NCI-H1092 (cell line): ENCODE results near the gene DCST1.

Source experiments
- DNase-seq: peaks from one replicate; lab custom pipeline; 2025; lab: John Stamatoyannopoulos, UW

Gene DCST1

DNA sequence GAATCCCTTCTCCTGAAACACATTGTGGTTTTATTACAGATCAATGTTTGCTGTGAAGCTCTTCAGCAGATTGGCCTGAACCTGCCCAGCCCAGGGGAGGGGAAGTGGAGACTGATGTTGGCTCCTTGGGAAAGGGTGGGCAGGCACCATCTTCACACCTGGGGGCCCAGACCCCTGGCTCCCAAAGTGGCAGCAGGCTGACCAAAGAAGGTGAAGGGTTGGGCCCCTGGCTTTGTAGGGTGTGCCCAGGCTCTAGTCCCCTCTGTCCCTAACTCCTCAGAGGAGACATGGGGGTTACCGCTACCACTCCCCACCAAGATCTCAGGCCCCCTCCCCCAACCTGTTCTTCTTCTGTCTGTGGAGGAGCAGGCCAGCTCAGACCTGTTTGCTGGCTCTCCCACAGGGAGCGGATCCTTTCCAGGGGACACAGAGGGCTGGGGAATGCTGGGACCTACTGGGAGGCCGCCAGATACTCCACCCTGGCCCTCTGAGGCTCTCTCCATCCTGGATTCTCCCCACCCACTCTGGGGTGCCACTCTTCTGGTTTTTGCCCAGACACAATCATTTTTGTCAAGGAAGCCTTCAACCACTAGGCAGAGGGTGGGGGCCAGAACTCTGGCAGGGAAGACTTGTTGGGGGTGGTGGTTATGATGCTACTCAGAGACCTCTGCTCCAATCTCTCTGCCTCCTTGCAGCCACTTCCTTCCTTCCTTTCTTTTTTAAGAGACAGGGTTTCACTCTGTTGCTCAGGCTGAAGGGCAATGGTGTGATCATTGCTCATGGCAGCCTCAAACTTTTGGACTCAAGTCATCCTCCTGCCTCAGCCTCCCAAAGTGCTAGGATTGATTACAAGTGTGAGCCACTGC, 40.0 kb downstream of the DCST1 start:
- DNase-seq = no peak

DNA sequence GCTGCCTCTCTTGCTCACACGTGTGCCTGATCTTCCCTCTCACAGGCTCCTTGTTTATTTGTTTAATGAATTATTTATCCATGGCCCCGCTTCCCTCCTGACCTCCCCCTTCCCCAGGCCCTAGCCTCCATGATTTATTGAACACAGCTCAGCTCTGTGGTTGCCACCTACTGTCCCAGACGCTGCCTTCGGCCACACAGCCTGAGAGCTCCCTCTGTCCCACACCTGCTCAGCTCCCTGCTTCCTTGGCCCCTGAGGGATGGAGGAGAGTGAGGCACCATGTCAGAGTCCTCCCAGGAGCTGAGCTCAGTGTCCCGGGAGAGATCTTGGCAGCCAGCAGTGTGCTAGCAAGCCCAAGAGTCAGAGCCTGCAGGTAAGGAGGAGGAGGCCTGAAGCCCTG, 41.9 kb downstream of the DCST1 start:
- peak; percentile 50 for DNase-seq

DNA sequence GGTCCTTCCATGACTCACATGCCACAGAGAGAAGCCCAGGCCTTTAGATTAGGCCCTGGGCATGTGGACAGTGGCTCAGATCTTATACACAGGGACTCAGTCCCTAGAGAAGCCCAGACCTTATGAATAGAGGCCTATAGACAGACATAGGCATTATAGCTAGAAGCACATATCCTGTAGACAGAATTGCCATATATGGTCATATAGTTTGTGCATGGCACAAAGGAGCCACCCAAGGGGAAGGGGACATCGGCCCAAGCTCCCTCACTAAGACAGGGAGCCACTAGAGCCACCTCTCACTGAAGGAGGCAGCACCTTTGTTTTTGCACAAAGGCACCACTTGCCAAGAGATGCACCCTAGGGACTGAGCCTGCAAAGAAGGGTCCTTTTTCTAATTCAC, 42.7 kb downstream of the DCST1 start:
- no peak for DNase-seq

DNA sequence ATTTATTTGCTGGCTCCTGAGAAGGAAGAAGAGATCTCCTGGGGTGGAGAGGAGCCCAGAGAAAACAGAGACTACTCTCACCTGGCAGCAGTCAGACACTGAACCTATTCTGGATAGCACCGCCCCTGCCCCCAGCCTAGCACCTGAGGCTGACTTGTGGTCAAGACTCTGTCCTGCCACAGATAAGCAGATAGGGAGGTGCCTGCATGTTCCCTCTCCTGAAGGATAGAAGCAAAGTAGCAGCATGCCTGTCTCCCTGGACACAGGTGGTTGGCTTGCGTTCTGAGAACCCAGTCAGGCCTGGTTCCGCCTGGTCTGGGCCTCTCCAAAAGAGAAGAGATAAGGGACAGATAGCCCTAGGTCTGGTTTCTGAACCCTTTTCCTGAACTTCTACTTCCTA, 43.7 kb downstream of the DCST1 start:
- no peak for DNase-seq

DNA sequence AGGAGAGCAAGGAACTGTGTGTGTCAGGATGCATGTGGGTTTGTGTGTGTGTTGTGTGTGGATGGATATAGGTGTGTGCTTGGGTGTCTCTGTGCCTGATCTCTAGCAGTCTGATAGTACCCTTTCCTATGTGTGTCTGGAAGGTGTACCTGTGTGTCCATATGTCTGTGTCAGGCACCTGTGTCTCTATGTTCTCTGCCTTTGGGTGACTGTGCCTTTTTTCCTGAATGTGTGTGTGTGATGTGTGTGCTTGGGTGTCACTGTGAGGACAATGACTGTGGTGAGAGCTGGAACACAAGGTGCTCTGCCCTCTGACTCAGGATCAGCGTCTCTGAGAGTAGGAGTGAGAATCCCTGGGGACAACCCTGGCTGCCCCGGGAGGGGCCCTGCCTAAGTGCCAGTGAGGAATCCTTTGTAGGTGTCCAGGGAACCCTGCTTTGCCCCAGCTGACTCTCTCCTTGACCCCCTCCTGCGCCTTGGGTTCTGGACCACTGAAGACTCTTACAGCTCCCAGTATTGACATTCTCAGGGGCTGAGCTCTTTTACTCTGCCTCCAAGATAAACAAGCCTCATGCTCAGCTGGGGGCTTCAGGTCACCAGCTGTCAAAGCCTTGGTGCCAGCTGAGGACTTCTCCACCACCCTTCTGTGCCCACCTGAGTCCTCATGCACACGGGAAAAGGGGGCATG, 44.3 kb downstream of the DCST1 start:
- no peak for DNase-seq

GRCh38 chr1:155078469-155079209, 45.0 kb downstream of the DCST1 start, which contains the start of gene EFNA3:
Gene EFNA3 (plus strand): TSS chr1:155078837. CDS start chr1:155078942, 105 bp downstream.
- DNase-seq = peak; percentile 84

- no peak for DNase-seq
Measured at GRCh38 chr1:155079210-155079486, 45.5 kb downstream of the DCST1 start.

DNA sequence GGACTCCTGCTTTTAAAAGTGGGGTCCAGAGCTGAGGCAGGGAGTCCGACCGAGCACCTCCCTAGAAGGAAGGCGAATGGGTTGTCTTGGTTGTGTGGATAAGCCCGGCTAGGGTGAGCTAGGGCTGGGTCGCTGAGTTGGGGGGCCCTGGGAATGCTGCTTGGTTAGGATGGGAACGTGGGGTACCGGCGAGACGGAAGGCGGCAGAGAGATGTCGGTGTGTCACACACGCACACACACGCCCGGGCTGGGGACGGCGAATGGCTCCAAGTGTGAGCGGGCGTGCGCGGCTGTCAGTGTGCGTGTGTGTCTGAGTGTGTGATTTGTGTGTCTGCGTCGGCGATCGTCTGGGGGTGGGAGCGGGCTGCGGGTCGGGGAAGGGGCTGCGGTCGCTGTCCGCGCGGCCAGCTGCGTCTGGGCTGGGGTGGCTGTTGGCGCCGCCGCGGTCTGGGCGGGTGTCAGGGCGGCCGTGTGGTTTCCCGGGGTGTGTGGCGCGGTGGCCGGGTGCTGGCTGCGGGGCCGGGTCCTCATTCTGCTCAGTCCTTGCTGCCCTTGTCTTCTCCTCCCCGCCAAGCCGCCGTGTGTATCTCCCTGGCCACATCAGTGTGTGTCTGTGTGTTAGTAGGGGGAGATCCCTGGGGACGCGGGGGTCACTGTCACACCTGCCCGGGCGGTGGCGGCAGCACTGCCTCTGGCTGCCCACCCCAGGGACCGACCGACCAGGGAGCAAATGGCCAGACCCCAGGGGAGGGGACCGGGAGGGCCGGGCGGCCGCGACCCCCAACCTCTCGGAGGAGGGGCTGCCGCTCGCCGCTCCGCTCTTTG, 46.1 kb downstream of the DCST1 start:
- DNase-seq = peak; percentile 45

DNA sequence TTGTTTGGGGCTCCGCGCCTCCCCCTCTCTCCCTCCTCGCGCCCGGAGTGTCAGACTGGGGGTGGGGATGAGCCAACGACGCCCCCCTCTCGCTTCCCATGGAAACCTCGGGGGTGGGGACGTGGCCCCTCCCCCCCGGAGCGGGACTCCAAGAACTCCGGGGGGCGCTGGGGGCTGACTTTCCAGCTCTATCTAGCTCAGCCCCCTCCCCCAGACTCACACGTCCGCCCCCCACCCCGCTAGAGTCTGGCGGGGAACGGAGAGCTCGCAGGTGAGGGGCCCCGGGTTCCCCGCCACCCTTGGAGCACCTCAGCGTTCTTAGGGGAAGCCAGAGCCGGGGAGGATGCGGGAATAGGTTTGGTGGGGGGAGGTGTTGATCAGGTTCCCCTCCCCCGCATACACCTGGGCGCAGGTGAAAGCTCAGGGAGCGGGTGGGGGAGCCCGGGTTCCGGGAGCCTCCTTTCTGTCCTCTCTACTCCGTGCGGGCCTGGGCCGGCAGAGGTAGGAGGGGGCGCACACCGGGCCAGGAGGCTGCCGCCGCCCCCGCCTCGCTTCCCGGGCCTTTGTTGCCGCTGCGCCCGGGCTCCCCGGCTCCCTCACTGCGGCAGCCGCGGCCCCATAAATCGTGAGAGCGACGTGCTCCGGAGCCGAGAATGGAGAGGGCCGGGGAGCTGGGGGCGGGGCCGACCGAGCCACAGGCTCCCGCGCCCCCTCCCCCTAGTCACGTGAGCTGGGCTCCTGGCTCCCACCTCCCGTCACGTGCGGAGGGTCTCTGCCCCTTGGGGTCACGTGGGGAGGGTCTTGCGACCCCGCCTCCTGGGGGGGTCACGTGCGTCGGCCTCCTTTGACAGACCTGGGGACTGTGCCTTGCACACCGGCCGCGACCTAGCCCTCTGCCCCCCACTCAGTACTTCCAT, 46.9 kb downstream of the DCST1 start:
- peak; percentile 84 for DNase-seq

DNA sequence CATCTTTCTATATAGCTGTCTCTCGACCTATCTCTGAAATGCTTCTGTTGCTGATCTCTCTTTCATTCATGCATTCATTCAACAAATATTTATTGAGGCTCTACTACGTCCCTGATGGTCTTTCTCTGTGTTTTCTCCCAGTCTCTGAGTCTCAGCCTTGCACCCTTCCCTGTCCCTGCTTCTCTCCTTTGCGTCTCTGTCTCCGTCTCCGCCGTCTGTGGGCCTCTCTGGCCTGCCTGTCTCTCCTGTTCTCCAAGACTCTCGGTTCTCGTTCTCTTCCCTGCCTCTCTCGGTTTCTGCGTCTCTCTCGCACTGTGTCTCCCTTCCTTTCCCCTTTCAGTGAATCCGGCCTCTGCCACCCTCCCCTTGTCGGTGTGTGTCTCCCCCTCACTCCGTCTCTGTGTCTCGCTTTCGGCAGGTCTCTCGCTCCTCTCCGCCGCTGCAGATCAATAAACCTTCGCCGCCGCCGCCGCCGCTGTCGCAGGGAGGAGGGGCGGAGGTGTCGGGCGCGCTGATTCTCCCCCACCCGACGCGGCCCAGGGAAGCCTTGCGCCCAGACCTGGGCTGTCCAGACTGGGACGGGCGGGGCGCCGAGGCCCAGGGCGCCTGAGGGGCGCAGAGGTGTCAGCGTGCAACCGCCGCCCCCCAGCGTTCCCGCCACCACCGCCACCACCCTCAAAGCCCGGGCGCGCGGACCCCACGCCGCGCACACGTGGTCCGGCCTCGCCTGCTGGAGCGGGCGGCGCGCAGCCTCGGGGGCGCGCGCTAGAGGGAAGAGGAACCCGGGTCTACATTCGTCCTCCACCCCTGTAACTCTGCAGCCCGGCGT, 48.1 kb downstream of the DCST1 start:
- DNase-seq = no peak

GRCh38 chr1:155082301-155083051, 48.9 kb downstream of the DCST1 start:
- DNase-seq = no peak

GRCh38 chr1:155083052-155083541, 49.5 kb downstream of the DCST1 start:
- no peak for DNase-seq

- peak; percentile 26 for DNase-seq
Measured at GRCh38 chr1:155083865-155084721, 50.5 kb downstream of the DCST1 start.

GRCh38 chr1:155084722-155085503, 51.3 kb downstream of the DCST1 start:
- peak; percentile 93 for DNase-seq

DNA sequence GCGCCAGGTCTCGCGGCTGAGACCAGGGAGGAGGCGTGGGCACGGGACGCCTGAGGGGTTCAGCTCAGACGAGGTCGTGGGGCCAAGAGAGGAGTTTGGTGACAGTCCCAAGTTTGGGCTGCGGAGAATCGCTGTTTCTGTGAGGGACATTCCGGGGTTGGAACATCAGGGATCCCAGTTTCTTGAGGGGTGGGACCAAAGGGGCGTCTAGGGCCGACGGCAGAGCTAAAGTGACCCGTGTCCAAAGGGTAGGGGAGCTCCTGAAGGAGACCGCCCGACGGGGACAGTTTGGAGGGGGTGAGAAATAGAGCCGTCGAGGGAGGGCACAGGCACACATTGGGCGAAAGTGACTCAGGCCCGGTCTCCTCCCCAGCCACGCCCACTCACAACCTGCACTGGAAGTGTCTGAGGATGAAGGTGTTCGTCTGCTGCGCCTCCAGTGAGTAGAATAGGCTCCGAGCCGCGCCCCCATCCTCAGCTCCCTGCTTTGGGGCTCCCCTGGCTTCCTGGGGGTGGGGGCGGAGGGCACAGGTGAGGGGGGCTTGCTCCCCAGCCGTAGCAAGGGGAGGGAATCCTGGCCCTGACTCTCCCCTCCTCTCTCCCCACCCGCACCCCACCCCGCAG, 52.0 kb downstream of the DCST1 start:
- no peak for DNase-seq

DNA sequence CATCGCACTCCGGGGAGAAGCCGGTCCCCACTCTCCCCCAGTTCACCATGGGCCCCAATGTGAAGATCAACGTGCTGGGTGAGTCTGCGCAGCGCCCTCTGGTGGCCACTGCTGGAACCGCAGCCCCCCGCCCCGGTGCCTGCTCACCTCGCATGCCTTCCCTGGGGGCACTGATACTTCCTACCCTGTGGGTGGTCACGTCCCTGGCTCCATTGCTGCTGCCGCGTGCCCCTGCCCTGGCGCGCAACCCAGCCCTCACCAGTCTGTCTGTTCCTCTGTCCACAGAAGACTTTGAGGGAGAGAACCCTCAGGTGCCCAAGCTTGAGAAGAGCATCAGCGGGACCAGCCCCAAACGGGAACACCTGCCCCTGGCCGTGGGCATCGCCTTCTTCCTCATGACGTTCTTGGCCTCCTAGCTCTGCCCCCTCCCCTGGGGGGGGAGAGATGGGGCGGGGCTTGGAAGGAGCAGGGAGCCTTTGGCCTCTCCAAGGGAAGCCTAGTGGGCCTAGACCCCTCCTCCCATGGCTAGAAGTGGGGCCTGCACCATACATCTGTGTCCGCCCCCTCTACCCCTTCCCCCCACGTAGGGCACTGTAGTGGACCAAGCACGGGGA, 52.6 kb downstream of the DCST1 start:
- DNase-seq = peak; percentile 25
